ENCODE data around the gene CALM1. TPM values are rescaled to one million over a fixed set of nuclear protein-coding genes. Genes with fewer than 3 reads are reported as not detected.

CALM1 gene
- total RNA-seq, 4 donors from 2014 or later: 407 to 1,329 (median 886) TPM

- TF ChIP-seq POLR2A (IDR thresholded peaks at IDR 0.05) (no peak), CTCF (IDR thresholded peaks at IDR 0.05) (no peak)
- DNase-seq: no peak
- H3K27ac ChIP-seq: no peak overlapping the region
- H3K4me1 ChIP-seq: peaks cover 0 to 17% (median 2%) of the 10 kb centered on the region in 4 donors
- no peaks in the 10 kb centered on the region for H3K27me3 ChIP-seq
- no peaks in the 10 kb centered on the region for H3K9me3 ChIP-seq
- H3K4me3 ChIP-seq: no peak overlapping the region
- H3K36me3 ChIP-seq: no peaks in the 10 kb centered on the region
Measured at GRCh38 chr14:90379106-90379505, 17.7 kb upstream of the CALM1 start.

- Histone ChIP-seq H3K27ac (peak overlapping the region in 3 of 4 donors; percentile 99), H3K36me3 (no peaks in the 10 kb centered on the region), H3K4me1 (peaks cover 0 to 28% (median 8%) of the 10 kb centered on the region in 4 donors), H3K9me3 (no peaks in the 10 kb centered on the region), H3K27me3 (no peaks in the 10 kb centered on the region), H3K4me3 (peak overlapping the region in 2 of 4 donors; percentile 60)
- TF ChIP-seq CTCF (IDR thresholded peaks at IDR 0.05) (peak in 3 of 6 experiments; percentile 29 to 36 (median 29)), POLR2A (IDR thresholded peaks at IDR 0.05) (peak; percentile 65 to 72)
- DNase-seq: peak in 2 of 3 donors; percentile 68 to 71
Measured at GRCh38 chr14:90381011-90381786, 15.6 kb upstream of the CALM1 start.

- peak; percentile 48 to 92 (median 85) for DNase-seq
- Histone ChIP-seq H3K9me3 (no peaks in the 10 kb centered on the region), H3K27me3 (no peaks in the 10 kb centered on the region), H3K27ac (peak overlapping the region; percentile 96 to 99 (median 99)), H3K36me3 (no peaks in the 10 kb centered on the region), H3K4me3 (peak overlapping the region; percentile 54 to 68 (median 60)), H3K4me1 (peaks cover 0 to 28% (median 8%) of the 10 kb centered on the region in 4 donors)
- no peak for TF ChIP-seq CTCF (IDR thresholded peaks at IDR 0.05)
- TF ChIP-seq POLR2A (IDR thresholded peaks at IDR 0.05): peak in 1 of 2 donors; percentile 37
Measured at GRCh38 chr14:90381999-90382451, 14.8 kb upstream of the CALM1 start.

- H3K36me3 ChIP-seq: no peaks in the 10 kb centered on the region
- H3K27me3 ChIP-seq: no peaks in the 10 kb centered on the region
- no peaks in the 10 kb centered on the region for H3K9me3 ChIP-seq
- H3K4me3 ChIP-seq: peak overlapping the region; percentile 54 to 68 (median 60)
- peak overlapping the region; percentile 96 to 99 (median 99) for H3K27ac ChIP-seq
- DNase-seq: peak in 2 of 3 donors; percentile 57 to 83
- H3K4me1 ChIP-seq: peaks cover 0 to 28% (median 8%) of the 10 kb centered on the region in 4 donors
- TF ChIP-seq POLR2A (IDR thresholded peaks at IDR 0.05): no peak
- TF ChIP-seq CTCF (IDR thresholded peaks at IDR 0.05): no peak
Measured at GRCh38 chr14:90382491-90383125, 14.2 kb upstream of the CALM1 start.

- no peaks in the 10 kb centered on the region for H3K27me3 ChIP-seq
- H3K36me3 ChIP-seq: no peaks in the 10 kb centered on the region
- H3K4me1 ChIP-seq: peaks cover 0 to 28% (median 8%) of the 10 kb centered on the region in 4 donors
- H3K4me3 ChIP-seq: peak overlapping the region; percentile 54 to 68 (median 60)
- peak; percentile 99 to 100 (median 100) for DNase-seq
- peak in 4 of 6 experiments; percentile 6 to 46 (median 18) for TF ChIP-seq CTCF (IDR thresholded peaks at IDR 0.05)
- TF ChIP-seq POLR2A (IDR thresholded peaks at IDR 0.05): peak; percentile 98 to 99
- peak overlapping the region; percentile 96 to 99 (median 99) for H3K27ac ChIP-seq
- no peaks in the 10 kb centered on the region for H3K9me3 ChIP-seq
Measured at GRCh38 chr14:90383126-90383730, 13.6 kb upstream of the CALM1 start.
